Endodermal cell (in vitro differentiated cells): ENCODE results near the gene UBE2M. TPM values are rescaled to one million over a fixed set of nuclear protein-coding genes. Genes with fewer than 3 reads are reported as not detected.

Source experiments
- DNase-seq: peaks from one replicate; pipeline ENCODE4 v3.0.0-alpha.2; 2017
- H3K27ac ChIP-seq: 2 replicates; pipeline ENCODE4 v1.5.1; 2013; ENCODE audit warnings: mild to moderate bottlenecking, low read depth, low read length, moderate library complexity
- H3K27me3 ChIP-seq: 2 replicates; pipeline ENCODE4 v1.6.1; 2013; ENCODE audit warnings: mild to moderate bottlenecking, low read length, moderate library complexity; ENCODE audit not compliant: insufficient read depth, control insufficient read depth, poor library complexity, severe bottlenecking
- H3K36me3 ChIP-seq: 2 replicates; pipeline ENCODE4 v1.7.0; 2013; ENCODE audit warnings: mild to moderate bottlenecking, low read length, moderate library complexity; ENCODE audit not compliant: control insufficient read depth, insufficient read depth
- H3K4me1 ChIP-seq: one replicate; pipeline ENCODE4 v1.7.0; 2013; ENCODE audit warnings: low read length; ENCODE audit not compliant: control insufficient read depth, insufficient read depth
- H3K4me3 ChIP-seq: 2 replicates; pipeline ENCODE4 v1.5.1; 2013; ENCODE audit warnings: mild to moderate bottlenecking, low read length, moderate library complexity
- H3K9ac ChIP-seq: 2 replicates; pipeline ENCODE4 v1.6.1; 2013; ENCODE audit warnings: mild to moderate bottlenecking, low read length, moderate library complexity; ENCODE audit not compliant: poor library complexity, severe bottlenecking; ENCODE audit errors: extremely low read depth
- H3K9me3 ChIP-seq: 2 replicates; pipeline ENCODE4 v1.6.1; 2013; ENCODE audit warnings: mild to moderate bottlenecking, low read length, moderate library complexity; ENCODE audit not compliant: control insufficient read depth
- H3K27ac Mint-ChIP-seq: 2 replicates; pipeline ENCODE4 v1.8.0; 2020; ENCODE audit warnings: mixed read lengths
- H3K27me3 Mint-ChIP-seq: 2 replicates; pipeline ENCODE4 v1.8.0; 2021; ENCODE audit warnings: mild to moderate bottlenecking, mixed read lengths; ENCODE audit not compliant: insufficient read depth
- H3K36me3 Mint-ChIP-seq: 2 replicates; pipeline ENCODE4 v1.8.0; 2020; ENCODE audit warnings: low read depth, mixed read lengths
- H3K4me1 Mint-ChIP-seq: 2 replicates; pipeline ENCODE4 v1.8.0; 2020; ENCODE audit warnings: mixed read lengths
- H3K4me3 Mint-ChIP-seq: 2 replicates; pipeline ENCODE4 v1.8.0; 2020; ENCODE audit warnings: mild to moderate bottlenecking, moderate library complexity, mixed read lengths
- H3K9me3 Mint-ChIP-seq: 2 replicates; pipeline ENCODE4 v1.8.0; 2020; ENCODE audit warnings: mild to moderate bottlenecking, mixed read lengths
- CTCF ChIP-seq: fragments of 200-600 bp; sonication (generic); conservative IDR thresholded peaks from 2 replicates; pipeline ENCODE4 v1.5.0; 2021; ENCODE audit warnings: antibody characterized with exemption, mild to moderate bottlenecking
- WGBS, 2 experiments: methylation state at CpG; one replicate each; pipeline versions ENCODE4 v1.1.5 to v1.1.7; 2013; ENCODE audit warnings: missing lambda C conversion rate in 2 of 2, mixed read lengths in 1 of 2; ENCODE audit not compliant: insufficient coverage in 1 of 2, insufficient read length in 1 of 2; 5-methylcytosine and 5-hydroxymethylcytosine counted together
- total RNA-seq, 2 donors: library from RNA; stranded (reverse); fragmentation: NEBNext Ultra II Directional in 1 of 2; extraction: Animal tissue kit (Norgen Biotek cat#: 25700) in 1 of 2; gene quantifications; 2 replicates in 1 of 2; 3 replicates in 1 of 2; pipeline ENCODE4 v1.2.1, GENCODE V29; 2021

The UBE2M gene
- total RNA-seq, 2 donors from 2014 or later, result 90.8 to 116 TPM

GRCh38 chr19:58573658-58574164 is 15.3 kb upstream of the UBE2M start:
- H3K9ac ChIP-seq, result peak overlapping the region; percentile 81
- no peaks in the 10 kb centered on the region for H3K4me1 ChIP-seq
- Mint-ChIP-seq H3K27me3 (no peaks in the 10 kb centered on the region), H3K4me1 (peaks cover 13% of the 10 kb centered on the region), H3K9me3 (no peaks in the 10 kb centered on the region), H3K4me3 (peak overlapping the region; percentile 97), H3K27ac (peak overlapping the region; percentile 100), H3K36me3 (peaks cover 3% of the 10 kb centered on the region)
- no peaks in the 10 kb centered on the region for H3K9me3 ChIP-seq
- no peak for DNase-seq
- 5% methylated on average over 14 to 20 of the region's 20 CpGs for WGBS, 2 experiments
- H3K36me3 ChIP-seq, result peaks cover 29% of the 10 kb centered on the region
- no peak for TF ChIP-seq CTCF
- H3K4me3 ChIP-seq, result peak overlapping the region; percentile 90
- no peaks in the 10 kb centered on the region for H3K27me3 ChIP-seq
- peak overlapping the region; percentile 88 for H3K27ac ChIP-seq

- Histone ChIP-seq H3K27me3 (no peaks in the 10 kb centered on the region), H3K4me1 (no peaks in the 10 kb centered on the region), H3K9ac (peak within 1 kb of the TSS; percentile 81), H3K4me3 (peak within 1 kb of the TSS; percentile 90), H3K9me3 (no peaks in the 10 kb centered on the region), H3K27ac (peak within 1 kb of the TSS; percentile 96), H3K36me3 (peaks cover 33% of the 10 kb centered on the region)
- Mint-ChIP-seq H3K4me1 (peaks cover 13% of the 10 kb centered on the region), H3K27ac (peak within 1 kb of the TSS; percentile 100), H3K36me3 (peaks cover 5% of the 10 kb centered on the region), H3K9me3 (no peaks in the 10 kb centered on the region), H3K27me3 (no peaks in the 10 kb centered on the region), H3K4me3 (peak within 1 kb of the TSS; percentile 97)
- WGBS, 2 experiments, result 0% methylated on average over 41 to 75 of the region's 75 CpGs
- peak; percentile 100 for DNase-seq
- TF ChIP-seq CTCF, result peak; percentile 54
Observed at GRCh38 chr19:58572818-58573657, 14.6 kb upstream of the UBE2M start, which contains the start of gene MZF1. TSS of gene MZF1 (minus strand) at chr19:58573335. CDS start at chr19:58571389, 1,946 bp downstream.

GRCh38 chr19:58572026-58572817 is 13.8 kb upstream of the UBE2M start:
- DNase-seq, result no peak
- Histone ChIP-seq H3K36me3 (peaks cover 34% of the 10 kb centered on the region), H3K9me3 (no peaks in the 10 kb centered on the region), H3K9ac (peak overlapping the region; percentile 81), H3K4me3 (peak overlapping the region; percentile 90), H3K27ac (no peak overlapping the region), H3K4me1 (no peaks in the 10 kb centered on the region), H3K27me3 (no peaks in the 10 kb centered on the region)
- no peak for TF ChIP-seq CTCF
- peak overlapping the region; percentile 100 for H3K27ac Mint-ChIP-seq
- peak overlapping the region; percentile 97 for H3K4me3 Mint-ChIP-seq
- peaks cover 7% of the 10 kb centered on the region for H3K36me3 Mint-ChIP-seq
- H3K27me3 Mint-ChIP-seq, result no peaks in the 10 kb centered on the region
- H3K9me3 Mint-ChIP-seq, result no peaks in the 10 kb centered on the region
- WGBS, 2 experiments, result 53 to 65% methylated on average over 19 to 24 of the region's 24 CpGs
- H3K4me1 Mint-ChIP-seq, result peaks cover 13% of the 10 kb centered on the region
